ENCODE results near the gene HUWE1. TPM values are rescaled to one million over a fixed set of nuclear protein-coding genes. Genes with fewer than 3 reads are reported as not detected.

The HUWE1 gene
- total RNA-seq: 56.1 and 68.4 TPM in 2 replicates

GRCh38 chrX:53686151-53686885, at the start of gene HUWE1:
Gene HUWE1, minus strand, starts transcription at chrX:53686719. Its CDS starts 32,612 bp downstream, at chrX:53654107.

